GM19023 (cell line): ENCODE results near the gene BICDL2.

Experiments used
- ATAC-seq: cut with Tn5 transposase; IDR thresholded peaks from one replicate; pipeline ENCODE4 v1.9.1; 2021; ENCODE audit warnings: mild to moderate bottlenecking, moderate library complexity; ENCODE audit not compliant: unreplicated experiment

The BICDL2 gene

DNA sequence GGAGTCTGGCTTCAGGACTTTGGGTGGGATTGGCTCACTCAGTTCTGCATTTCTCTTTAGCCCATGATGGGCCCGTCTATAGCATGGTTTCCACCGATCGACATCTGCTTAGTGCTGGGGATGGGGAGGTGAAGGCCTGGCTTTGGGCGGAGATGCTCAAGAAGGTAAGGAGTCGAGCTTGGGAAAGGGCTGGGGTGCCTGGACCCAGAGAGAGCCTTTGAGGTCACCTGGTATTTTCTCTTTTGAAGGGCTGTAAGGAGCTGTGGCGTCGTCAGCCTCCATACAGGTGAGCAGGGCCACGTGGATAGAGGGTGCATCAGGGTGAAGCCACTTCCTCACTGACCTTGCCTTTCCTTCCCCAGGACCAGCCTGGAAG lies 10.8 kb downstream of the BICDL2 start:
- ATAC-seq = no peak

DNA sequence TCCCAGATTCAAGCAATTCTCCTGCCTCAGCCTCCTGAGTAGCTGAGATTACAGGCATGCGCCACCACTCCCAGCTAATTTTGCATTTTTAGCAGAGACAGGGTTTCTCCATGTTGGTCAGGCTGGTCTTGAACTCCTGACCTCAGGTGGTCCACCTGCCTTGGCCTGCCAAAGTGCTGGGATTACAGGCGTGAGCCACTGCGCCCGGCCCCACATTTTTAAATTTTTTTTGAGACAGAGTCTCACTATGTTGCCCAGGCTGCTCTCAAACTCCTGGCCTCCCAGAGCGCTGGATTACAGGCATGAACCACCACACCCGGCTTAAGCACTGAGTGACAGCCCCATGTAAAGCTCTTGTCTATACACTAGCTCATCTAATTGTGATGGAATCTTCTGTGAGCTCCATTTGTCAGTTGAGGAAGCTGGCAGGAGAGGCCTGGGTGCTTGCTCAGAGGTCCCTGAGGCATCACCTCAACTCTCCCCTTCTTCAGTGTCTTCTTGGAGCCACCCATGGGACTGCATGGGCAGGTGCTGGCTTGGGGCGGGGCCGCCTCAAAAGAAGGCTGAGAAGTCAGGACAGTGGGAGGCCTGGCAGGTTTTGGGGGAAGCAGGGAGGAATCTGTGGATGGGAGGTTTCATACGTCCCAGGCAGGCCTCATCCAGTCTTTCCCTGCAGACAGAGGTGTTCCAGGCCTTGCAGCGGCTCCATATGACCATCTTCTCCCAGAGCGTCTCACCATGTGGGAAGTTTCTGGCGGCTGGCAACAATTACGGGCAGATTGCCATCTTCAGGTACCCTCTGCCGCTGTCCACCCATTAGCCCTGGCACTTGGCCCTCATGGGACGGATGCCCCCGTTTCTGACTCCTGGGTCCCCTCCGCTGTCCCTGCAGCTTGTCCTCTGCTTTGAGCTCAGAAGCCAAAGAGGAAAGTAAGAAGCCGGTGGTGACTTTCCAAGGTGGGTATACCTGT lies 11.4 kb downstream of the BICDL2 start:
- ATAC-seq = no peak

DNA sequence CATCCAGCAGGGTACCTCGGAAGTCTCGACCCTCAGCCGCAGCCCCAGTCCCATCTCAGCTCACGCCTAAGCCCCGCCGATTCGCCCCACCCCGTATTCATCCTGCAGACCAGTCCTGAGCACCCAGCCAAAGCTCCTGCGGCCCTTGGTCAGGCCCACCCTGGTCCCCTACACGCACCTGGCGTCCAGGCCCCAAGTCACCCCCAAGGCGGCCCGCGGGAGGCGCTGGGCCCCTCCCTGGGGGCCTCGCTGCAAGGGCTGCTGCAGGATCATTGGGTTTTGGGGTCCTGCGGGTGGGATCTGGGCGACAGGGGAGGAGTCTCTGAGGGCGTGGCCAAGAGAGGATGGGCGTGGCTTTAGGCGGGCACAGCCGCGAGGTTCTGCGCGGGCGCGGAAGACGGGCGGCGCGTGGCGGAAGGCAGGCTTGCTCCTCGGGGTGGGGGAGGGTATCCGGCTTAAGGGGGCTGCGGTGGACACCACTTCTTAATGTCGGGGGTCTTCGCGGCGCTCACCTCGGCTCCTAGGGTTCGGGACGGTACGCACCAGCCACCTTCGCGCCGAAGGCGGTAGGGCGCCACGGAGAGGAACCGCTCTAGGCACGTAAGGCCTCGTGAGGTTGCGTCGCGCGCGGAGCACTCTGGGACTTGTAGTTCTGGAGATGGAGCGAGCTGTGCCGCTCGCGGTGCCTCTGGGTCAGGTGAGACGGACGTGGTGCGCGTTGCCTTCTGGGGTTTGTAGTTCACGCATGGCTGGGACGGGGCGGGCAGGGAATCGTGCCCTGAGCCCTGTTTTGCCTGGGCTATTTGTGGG lies 12.9 kb downstream of the BICDL2 start, which contains the start of the genes HCFC1R1 and THOC6:
Gene HCFC1R1, minus strand, starts transcription at position 274 of the 810 bp plus-strand sequence. Its CDS starts 1 bp downstream, at position 273.
Gene THOC6, plus strand, starts transcription at position 367 of the 810 bp plus-strand sequence. Its CDS starts 292 bp downstream, at position 659.
- ATAC-seq = peak; percentile 73

DNA sequence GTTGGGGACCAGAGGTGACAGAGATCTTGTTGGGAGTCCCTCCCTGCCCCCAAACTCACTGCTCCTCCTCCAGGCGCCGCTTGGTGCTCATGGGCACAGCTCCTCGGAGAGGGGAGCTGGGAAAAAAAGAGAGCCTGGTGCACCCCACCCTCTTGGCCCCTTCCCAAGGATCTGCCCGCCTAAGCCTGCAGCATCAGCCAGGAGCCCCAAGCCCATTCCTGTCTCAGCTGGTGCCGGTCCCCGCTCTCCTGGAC lies 13.4 kb downstream of the BICDL2 start:
- ATAC-seq = no peak

DNA sequence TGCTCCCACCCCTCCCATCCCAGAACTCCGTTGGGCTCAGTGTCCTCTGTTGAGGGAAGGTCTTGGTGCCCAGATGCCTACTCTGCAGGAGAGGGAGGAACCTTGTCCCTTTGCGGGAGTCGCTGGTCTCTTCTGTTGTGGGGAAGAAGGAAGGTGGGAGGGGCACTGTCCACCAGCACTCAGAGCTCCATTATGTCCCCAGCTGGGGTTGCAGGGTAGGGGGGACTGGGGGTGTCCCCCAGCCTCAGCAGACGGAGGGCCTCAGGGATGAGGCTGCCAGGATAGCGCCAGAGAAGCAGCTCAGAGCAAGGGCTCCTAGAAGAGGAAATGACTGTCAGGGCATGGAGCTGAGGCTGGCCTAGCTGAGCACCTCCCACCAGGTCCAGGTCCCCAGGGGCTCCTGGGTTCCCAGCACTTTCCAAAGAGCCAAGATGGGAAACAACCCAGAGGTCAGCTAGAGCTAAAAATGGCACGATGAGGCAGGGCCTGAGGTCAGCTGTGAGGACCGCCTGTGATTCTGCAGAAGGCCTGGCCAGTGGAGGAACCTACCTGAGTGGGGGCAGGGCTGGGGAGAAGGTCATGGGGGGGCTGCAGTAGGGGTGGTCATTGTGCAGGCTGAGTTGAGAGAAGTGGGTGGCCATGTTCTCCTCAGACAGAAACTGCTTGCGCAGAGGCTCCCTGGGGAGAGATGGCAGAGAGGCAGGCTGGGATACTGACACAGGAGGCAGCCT lies 13.9 kb downstream of the BICDL2 start:
- ATAC-seq = no peak

DNA sequence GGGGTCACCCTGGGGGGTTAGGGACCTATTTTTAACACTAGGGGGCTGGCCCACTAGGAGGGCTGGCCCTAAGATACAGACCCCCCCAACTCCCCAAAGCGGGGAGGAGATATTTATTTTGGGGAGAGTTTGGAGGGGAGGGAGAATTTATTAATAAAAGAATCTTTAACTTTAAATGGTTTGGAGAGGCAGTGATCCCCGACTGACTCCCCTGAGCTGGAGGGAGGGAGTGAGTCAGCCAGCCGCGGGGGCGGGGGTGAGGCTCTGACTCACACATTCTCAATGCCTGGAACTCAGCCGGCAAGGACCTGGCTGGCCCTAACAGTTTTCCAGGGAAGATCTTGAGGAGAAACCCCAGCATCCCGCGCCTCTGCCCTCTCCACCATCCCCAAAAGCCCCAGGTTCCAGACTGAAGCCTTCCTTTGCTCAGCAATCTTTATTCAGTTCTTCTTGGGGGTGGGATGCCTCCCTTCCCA lies 14.5 kb downstream of the BICDL2 start:
- no peak for ATAC-seq

DNA sequence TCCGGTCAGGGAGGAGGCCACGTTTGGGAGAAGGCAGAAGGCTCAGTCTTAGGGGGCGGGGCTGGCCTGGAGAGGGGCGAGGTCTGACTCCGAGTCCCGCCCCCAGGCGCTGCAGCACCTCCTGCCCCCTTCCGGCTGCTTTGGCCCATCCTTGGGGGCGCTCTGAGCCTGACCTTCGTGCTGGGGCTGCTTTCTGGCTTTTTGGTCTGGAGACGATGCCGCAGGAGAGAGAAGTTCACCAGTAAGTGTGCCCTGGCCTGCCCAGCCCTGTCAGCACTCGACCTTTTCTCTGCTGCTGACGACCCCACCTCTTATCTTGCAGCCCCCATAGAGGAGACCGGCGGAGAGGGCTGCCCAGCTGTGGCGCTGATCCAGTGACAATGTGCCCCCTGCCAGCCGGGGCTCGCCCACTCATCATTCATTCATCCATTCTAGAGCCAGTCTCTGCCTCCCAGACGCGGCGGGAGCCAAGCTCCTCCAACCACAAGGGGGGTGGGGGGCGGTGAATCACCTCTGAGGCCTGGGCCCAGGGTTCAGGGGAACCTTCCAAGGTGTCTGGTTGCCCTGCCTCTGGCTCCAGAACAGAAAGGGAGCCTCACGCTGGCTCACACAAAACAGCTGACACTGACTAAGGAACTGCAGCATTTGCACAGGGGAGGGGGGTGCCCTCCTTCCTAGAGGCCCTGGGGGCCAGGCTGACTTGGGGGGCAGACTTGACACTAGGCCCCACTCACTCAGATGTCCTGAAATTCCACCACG lies 15.1 kb downstream of the BICDL2 start:
- ATAC-seq = no peak

DNA sequence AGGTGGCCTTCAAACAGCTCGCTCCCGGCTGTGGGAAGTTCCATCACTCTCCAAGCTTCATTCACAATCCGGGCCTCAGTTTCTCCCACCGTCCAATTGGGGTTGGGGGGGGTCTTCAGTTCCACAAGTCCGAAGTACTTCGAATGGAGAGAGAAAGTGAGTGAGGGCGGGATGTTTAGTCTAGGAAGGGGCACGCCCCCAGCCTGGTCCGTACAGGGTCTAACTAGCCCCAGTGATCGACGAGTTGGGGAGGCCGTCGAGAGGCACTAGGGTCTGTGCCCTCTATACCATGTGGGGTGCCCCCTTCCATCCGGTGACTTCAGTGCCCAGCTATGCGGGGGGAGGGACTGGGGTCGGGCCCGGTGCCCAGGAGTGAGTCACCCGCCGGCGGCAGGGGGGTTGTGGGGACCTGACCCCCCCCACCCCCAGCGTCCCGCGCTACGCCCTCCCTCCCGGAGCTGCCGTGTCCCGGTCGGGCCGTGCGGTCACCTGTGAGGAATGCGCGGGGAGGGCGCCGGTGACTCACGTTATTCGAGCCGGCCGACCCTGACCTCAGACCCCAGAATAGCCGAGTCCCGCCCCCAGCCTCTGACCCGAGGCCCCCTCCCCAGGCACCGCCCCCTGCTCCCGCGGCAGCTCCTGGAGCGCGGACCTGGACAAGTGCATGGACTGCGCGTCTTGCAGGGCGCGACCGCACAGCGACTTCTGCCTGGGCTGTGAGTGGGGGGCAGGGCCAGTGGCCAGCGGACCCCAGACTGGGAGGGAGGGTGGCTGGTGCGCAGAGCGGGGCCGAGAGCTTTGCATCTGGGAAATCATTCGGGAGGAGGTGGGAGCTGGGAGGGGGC lies 15.9 kb downstream of the BICDL2 start:
- ATAC-seq = no peak

DNA sequence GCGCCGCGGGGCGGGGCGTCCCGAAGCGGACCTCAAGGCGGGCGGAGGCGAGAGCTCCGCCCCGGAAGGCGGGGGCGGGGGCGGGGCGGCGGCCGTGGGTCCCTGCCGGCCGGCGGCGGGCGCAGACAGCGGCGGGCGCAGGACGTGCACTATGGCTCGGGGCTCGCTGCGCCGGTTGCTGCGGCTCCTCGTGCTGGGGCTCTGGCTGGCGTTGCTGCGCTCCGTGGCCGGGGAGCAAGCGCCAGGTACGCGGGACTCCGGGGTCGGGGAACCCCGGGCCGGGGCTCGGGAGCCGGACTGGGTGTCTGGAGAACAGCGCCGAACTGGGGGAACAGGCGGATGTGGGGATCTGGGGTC lies 16.5 kb downstream of the BICDL2 start, which contains the start of gene TNFRSF12A:
Gene TNFRSF12A, plus strand, starts transcription at position 122 of the 357 bp plus-strand sequence. Its CDS starts 30 bp downstream, at position 152.
- ATAC-seq = peak; percentile 23

DNA sequence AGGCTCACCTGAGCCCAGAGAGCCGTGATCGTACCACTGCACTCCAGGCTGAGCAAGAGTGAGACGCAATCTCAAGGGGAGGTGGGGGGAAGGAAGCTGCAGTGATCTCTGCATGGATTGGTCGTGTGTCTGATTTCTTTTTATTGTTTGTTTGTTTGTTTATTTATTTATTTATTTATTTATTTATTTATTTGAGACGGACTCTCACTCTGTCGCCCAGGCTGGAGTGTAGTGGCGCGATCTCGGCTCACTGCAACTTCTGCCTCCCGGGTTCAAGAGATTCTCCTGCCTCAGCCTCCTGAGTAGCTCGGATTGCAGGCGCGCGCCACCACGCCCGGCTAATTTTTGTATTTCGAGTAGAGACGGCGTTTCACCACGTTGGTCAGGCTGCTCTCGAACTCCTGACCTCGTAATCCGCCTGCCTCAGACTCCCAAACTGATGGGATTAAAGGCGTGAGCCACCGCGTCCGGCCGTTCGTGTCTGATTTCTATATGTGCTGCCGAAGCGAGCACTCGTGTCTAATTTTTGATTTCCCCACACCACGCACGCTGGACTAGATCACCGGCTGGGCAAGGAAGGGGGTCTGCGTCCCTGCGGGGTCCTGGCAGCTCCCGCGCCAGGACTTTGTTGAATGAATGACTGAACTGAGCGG lies 17.0 kb downstream of the BICDL2 start:
- no peak for ATAC-seq

DNA sequence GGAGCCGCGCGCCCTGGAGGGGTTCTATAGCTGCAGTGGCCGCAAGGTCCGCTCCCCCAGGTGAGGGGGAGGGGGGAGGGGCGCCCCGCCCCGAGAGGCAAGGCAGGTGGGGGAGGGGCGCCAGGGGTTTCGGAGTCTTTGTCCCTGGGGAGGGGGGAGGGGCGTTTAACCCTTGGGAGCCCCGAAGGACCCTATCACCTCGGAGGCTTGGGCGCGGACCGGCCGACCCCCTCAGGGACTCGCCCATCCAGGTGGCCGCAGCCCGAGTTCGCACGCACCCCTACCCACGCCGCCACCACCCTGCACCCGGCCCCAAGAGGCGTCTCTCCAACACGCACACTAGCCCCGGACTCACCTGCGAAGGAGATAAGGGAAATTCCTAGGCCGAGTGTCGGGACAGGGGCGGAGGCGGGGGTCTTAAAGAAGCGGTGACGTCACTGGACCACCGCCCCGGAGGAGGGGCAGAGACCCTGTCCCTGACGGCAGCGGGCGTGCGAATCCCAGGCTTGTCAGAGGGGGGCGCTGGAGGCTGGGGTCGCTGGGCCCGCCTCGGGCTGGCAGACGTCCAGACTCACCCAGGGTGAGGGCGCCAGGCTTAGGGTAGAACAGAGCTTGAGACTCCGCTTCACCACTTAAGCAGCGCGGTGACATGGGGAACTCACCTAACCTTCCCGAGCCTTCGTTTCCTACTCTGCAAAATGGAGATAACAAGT lies 18.8 kb downstream of the BICDL2 start, which contains the start of gene CLDN6:
Gene CLDN6, minus strand, starts transcription at position 390 of the 713 bp plus-strand sequence. CDS start 2,162 bp downstream, outside the sequence.
- ATAC-seq = no peak

DNA sequence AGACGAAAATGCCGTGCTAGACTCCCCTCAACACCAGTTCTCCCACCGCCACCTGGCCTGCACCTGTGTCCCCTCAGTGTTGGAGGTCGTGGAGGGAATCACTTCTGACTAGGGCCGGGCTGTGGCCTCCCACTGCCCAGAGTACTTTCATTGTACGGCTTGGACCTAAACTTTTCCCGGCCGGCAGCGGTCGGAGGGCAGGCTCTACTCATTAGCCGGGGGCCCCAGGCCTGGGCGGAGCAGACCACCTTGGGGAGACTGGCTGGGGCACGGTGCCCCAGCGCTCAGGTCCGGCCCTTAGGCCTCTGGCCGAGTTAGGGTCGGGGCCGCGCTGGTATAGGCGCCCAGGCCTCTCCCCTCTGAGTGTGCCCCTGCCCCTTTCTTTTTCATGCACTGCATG lies 19.4 kb downstream of the BICDL2 start:
- no peak for ATAC-seq

DNA sequence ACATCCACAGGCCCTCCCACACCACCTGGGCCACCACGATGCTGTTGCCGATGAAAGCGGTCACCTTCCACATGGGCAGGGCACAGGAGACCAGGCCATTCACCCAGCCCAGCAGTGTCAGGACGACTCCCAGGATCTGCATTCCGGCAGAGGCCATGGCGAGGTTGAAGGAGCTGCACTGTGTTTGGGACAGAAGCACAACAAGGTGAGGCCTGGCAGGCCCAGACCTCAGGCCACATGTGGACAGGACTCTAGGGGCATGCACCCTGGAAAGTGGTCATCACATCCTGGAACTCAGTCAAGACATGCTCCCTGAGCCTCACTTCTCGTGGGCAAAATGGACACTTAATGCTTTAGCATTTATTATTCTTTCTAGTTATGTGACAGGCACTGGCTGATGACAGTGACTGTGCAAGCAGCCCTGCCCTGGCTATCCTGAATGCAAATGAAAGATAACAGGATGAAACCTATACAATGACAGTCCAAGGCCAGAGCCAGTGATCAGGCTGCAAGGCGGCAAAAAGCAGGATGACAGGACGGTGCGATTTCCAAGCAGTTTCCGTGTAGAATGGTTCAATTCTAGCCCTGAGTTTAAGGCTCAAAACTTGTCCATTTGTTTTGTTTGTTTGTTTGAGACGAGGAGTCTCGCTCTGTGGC lies 20.8 kb downstream of the BICDL2 start:
- ATAC-seq = no peak

DNA sequence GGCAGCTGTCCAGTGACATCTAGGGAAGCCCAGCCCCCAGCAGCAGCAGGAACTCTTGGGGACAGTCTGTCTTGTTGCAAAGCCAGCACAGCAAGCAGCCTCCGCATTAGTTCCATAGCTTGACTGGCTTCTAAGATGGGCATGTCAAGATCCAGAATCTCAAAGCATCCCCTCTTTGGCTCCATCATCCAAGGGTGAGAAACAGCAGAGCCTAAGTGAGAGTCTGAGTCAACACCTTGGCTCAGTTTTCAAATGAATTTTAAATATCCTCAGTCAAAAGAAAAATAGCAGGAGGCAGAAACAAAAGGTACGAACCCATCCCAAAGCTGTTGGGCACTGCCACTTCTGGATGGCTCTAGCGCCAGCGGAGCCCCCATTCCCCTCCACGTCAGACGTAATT lies 21.8 kb downstream of the BICDL2 start:
- ATAC-seq = no peak

DNA sequence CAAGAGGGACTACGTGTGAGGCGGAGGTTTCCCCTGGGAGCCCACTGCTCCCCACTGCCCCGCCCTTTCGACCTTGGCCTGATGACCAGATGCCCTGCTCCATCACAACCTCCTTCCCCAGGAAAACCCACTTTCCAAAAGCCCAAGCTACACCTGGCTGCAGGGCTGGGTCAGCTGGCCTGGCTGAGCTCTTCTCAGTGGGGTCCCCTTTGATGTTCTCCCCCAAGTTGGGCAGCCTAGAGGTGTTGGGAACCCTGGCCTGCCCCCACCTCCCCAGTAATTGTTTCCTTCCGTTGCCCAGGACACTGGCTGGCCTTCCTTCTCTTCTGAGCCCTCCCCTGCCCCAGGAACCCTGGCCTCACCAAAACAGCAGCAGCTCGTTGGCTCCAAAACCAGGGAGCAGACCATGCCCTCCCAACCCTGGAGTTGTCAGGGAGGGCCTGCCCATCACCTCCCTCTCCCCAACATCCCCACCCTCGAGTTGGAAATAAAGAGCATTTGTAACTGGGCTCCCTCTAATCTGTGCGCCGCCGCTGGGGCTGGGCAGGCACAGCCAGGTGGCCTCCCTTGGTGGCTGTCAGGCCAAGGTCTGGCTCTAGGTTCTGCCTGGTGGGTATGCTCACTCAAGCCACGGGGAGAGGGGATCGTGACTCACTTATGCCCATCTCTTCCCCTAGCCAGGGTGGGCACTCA lies 22.6 kb downstream of the BICDL2 start:
- ATAC-seq = no peak

DNA sequence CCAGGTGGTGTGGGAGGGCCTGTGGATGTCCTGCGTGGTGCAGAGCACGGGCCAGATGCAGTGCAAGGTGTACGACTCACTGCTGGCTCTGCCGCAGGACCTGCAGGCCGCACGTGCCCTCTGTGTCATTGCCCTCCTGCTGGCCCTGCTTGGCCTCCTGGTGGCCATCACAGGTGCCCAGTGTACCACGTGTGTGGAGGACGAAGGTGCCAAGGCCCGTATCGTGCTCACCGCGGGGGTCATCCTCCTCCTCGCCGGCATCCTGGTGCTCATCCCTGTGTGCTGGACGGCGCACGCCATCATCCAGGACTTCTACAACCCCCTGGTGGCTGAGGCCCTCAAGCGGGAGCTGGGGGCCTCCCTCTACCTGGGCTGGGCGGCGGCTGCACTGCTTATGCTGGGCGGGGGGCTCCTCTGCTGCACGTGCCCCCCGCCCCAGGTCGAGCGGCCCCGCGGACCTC lies 23.2 kb downstream of the BICDL2 start:
- no peak for ATAC-seq
